GM18907 (cell line): ENCODE results near the gene TYK2.
"Not testable (repeated sequence)": the region's sequence is repeated elsewhere in the genome, so short reads cannot be mapped to it uniquely, and the experiment has no call there.

Experiments used
- ATAC-seq: cut with Tn5 transposase; IDR thresholded peaks from one replicate; pipeline ENCODE4 v1.9.1; 2021; ENCODE audit warnings: mild to moderate bottlenecking, moderate library complexity; ENCODE audit not compliant: unreplicated experiment

TYK2 gene

GRCh38 chr19:10408511-10409283 is 28.3 kb upstream of the TYK2 start:
- ATAC-seq, result no peak

GRCh38 chr19:10407096-10407495 is 26.7 kb upstream of the TYK2 start:
- no peak for ATAC-seq

GRCh38 chr19:10406191-10406590 is 25.8 kb upstream of the TYK2 start:
- ATAC-seq, result no peak

- no peak for ATAC-seq
Observed at GRCh38 chr19:10404888-10405820, 24.8 kb upstream of the TYK2 start.

- ATAC-seq, result peak; percentile 75
Observed at GRCh38 chr19:10403137-10404021, 23.0 kb upstream of the TYK2 start, which contains the start of gene CDC37. TSS of gene CDC37 (minus strand) at chr19:10403542. CDS start at chr19:10403479, 63 bp downstream.

- no peak for ATAC-seq
Observed at GRCh38 chr19:10402441-10403038, 22.2 kb upstream of the TYK2 start.

GRCh38 chr19:10399878-10400277 is 19.5 kb upstream of the TYK2 start:
- no peak for ATAC-seq

GRCh38 chr19:10399340-10399739 is 19.0 kb upstream of the TYK2 start:
- ATAC-seq, result not testable (repeated sequence)

GRCh38 chr19:10398819-10399218 is 18.4 kb upstream of the TYK2 start:
- ATAC-seq, result no peak

- ATAC-seq, result no peak
Observed at GRCh38 chr19:10395917-10396316, 15.5 kb upstream of the TYK2 start.

GRCh38 chr19:10395436-10395835 is 15.1 kb upstream of the TYK2 start:
- no peak for ATAC-seq

GRCh38 chr19:10395003-10395402 is 14.6 kb upstream of the TYK2 start:
- no peak for ATAC-seq

- no peak for ATAC-seq
Observed at GRCh38 chr19:10393137-10393536, 12.8 kb upstream of the TYK2 start.

- ATAC-seq, result no peak
Observed at GRCh38 chr19:10392120-10392519, 11.7 kb upstream of the TYK2 start.

- ATAC-seq, result no peak
Observed at GRCh38 chr19:10390652-10391286, 10.4 kb upstream of the TYK2 start.

- ATAC-seq, result no peak
Observed at GRCh38 chr19:10389863-10390262, 9.5 kb upstream of the TYK2 start.

- no peak for ATAC-seq
Observed at GRCh38 chr19:10388957-10389356, 8.6 kb upstream of the TYK2 start.

GRCh38 chr19:10384580-10384979 is 4.2 kb upstream of the TYK2 start:
- no peak for ATAC-seq

- not testable (repeated sequence) for ATAC-seq
Observed at GRCh38 chr19:10383223-10383499, 2.8 kb upstream of the TYK2 start.

- no peak for ATAC-seq
Observed at GRCh38 chr19:10379880-10380312, 476 bp downstream of the TYK2 start.
